Naive thymus-derived CD4-positive, alpha-beta T cell (primary cell): ENCODE measurements around the gene SORCS1. TPM values are rescaled to one million over a fixed set of nuclear protein-coding genes. Genes with fewer than 3 reads are reported as not detected.

Experiments used
- ATAC-seq: fragments of 150-1000 bp; cut with Tn5 transposase; 2 replicates; pipeline ENCODE4 v1.10.0; 2021; ENCODE audit warnings: mild to moderate bottlenecking, moderate library complexity
- CTCF ChIA-PET: fragments of 350-600 bp; sonication (Branson Sonifier 250); formaldehyde crosslinking; loops from one replicate; lab custom pipeline; 2021; ENCODE audit warnings: antibody characterized with exemption; lab: Charles Lee
- POLR2A ChIA-PET: fragments of 350-600 bp; sonication (Branson Sonifier 250); formaldehyde crosslinking; loops from one replicate; lab custom pipeline; 2021; ENCODE audit warnings: antibody characterized with exemption, inconsistent platforms; lab: Charles Lee
- DNase-seq, 9 donors: peaks; one replicate each; pipeline versions ENCODE4 v3.0.0 to v3.0.0-alpha.2; 2020 to 2022; ENCODE audit warnings: mixed read lengths in 1 of 9
- H3K27ac ChIP-seq: one replicate; pipeline ENCODE4 v1.7.0; 2013; ENCODE audit warnings: mild to moderate bottlenecking, low read depth, low read length, moderate library complexity
- H3K27me3 ChIP-seq, 2 donors: one replicate each; pipeline ENCODE4 v1.7.0; 2013; ENCODE audit warnings: low read length in 2 of 2, mild to moderate bottlenecking in 2 of 2, moderate library complexity in 2 of 2; ENCODE audit not compliant: control insufficient read depth in 2 of 2, insufficient read depth in 2 of 2
- H3K36me3 ChIP-seq, 3 experiments: 1 replicate in 2 of 3; 2 replicates in 1 of 3; pipeline ENCODE4 v1.7.0; 2013; ENCODE audit warnings: low read length in 3 of 3, mild to moderate bottlenecking in 3 of 3, moderate library complexity in 1 of 3; ENCODE audit not compliant: insufficient read depth in 3 of 3, control insufficient read depth in 2 of 3
- H3K4me1 ChIP-seq, 2 donors: one replicate each; pipeline ENCODE4 v1.7.0; 2013; ENCODE audit warnings: low read length in 2 of 2, mild to moderate bottlenecking in 2 of 2, moderate library complexity in 1 of 2; ENCODE audit not compliant: control insufficient read depth in 2 of 2, insufficient read depth in 2 of 2
- H3K4me3 ChIP-seq: 2 replicates; pipeline ENCODE4 v1.7.0; 2013; ENCODE audit warnings: mild to moderate bottlenecking, low read length
- H3K9me3 ChIP-seq, 3 experiments: 1 replicate in 2 of 3; 2 replicates in 1 of 3; pipeline ENCODE4 v1.7.0; 2013; ENCODE audit warnings: low read length in 3 of 3; ENCODE audit not compliant: control insufficient read depth in 2 of 3
- H3K27ac Mint-ChIP-seq, 9 donors: one replicate each; pipeline ENCODE4 v1.8.0; 2020 to 2022; ENCODE audit warnings: mixed read lengths in 9 of 9, mild to moderate bottlenecking in 8 of 9, moderate library complexity in 5 of 9, inconsistent platforms in 2 of 9
- H3K27me3 Mint-ChIP-seq, 5 donors: one replicate each; pipeline ENCODE4 v1.8.0; 2021 to 2022; ENCODE audit warnings: mixed read lengths in 5 of 5, mild to moderate bottlenecking in 1 of 5
- H3K36me3 Mint-ChIP-seq, 5 donors: one replicate each; pipeline ENCODE4 v1.8.0; 2020 to 2022; ENCODE audit warnings: mixed read lengths in 5 of 5, mild to moderate bottlenecking in 3 of 5, inconsistent platforms in 1 of 5
- H3K4me1 Mint-ChIP-seq, 7 donors: one replicate each; pipeline ENCODE4 v1.8.0; 2020 to 2022; ENCODE audit warnings: mixed read lengths in 7 of 7, mild to moderate bottlenecking in 3 of 7, inconsistent platforms in 1 of 7
- H3K4me3 Mint-ChIP-seq, 10 donors: one replicate each; pipeline ENCODE4 v1.8.0; 2020 to 2022; ENCODE audit warnings: mild to moderate bottlenecking in 10 of 10, mixed read lengths in 10 of 10, moderate library complexity in 6 of 10, inconsistent platforms in 2 of 10
- H3K9me3 Mint-ChIP-seq, 11 donors: one replicate each; pipeline ENCODE4 v1.8.0; 2020 to 2022; ENCODE audit warnings: mixed read lengths in 11 of 11, mild to moderate bottlenecking in 4 of 11, inconsistent platforms in 1 of 11, moderate library complexity in 1 of 11
- intact Hi-C, 2 donors: fragments of 100-400 bp; cut with micrococcal nuclease; formaldehyde crosslinking; loops; one replicate each; pipeline ENCODE4 v1.15.1; 2023
- polyA plus RNA-seq, 2 donors: library from polyadenylated mRNA; unstranded; fragments of 300-500 nt; fragmentation: Illumina TruSeq; gene quantifications; one replicate each; pipeline ENCODE4 v1.2.3, GENCODE V29; 2021
- total RNA-seq, 6 experiments: library from RNA in 5 of 6; stranded (reverse) in 5 of 6; gene quantifications; 1 replicate in 5 of 6; 2 replicates in 1 of 6; pipeline ENCODE4 v1.2.3 and lab custom pipeline; 2021 to 2026

The SORCS1 gene
- total and polyA plus RNA-seq, 7 experiments from 2014 or later: not detected

DNA sequence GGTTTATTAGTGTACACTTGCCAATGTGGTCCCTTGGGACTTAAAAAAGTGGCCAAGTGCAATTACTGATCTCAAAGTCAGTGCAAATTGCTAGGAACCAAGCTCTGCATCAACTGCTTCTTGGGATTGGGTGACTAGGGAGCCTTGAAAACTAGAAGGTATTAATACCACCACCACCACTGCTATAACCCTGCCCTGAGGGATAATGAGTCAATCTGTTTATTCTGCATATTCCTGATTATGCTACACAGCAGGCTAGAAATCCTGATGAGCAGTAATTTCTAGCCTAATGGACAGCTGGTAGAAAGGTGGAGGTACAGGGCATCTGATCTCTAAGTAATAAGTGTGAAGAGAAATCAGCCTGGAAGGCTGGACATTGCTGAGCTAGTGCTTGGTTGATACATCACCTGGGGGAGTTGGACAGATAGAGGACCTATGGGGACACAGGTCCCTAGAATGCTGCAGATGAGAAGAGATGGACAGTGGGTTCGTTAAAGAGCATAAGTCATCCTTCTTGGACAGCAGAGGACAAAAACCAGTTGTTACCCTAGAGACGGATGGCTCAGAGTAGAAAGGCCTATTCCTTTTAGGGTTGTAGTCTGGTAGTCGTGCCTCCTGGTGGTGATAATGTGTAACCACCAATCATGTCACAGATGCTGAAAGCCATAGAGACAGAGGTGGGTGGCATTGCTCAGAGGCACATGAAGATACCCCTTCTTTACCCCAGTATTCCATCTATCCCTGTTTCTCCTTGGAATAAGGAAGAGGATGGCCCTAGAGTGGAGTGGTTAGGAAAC lies 554.8 kb downstream of the SORCS1 start:
- no peaks in the 10 kb centered on the region for H3K9me3 ChIP-seq
- DNase-seq: no peak
- ChIA-PET POLR2A (no interaction called here), CTCF (no interaction called here)
- no peak for ATAC-seq
- no peaks in the 10 kb centered on the region for H3K27me3 Mint-ChIP-seq
- no peaks in the 10 kb centered on the region for H3K4me1 ChIP-seq
- H3K27me3 ChIP-seq: no peaks in the 10 kb centered on the region
- H3K4me3 Mint-ChIP-seq: no peak overlapping the region
- no peaks in the 10 kb centered on the region for H3K36me3 ChIP-seq
- H3K4me3 ChIP-seq: no peak overlapping the region
- H3K27ac Mint-ChIP-seq: no peak overlapping the region
- no peaks in the 10 kb centered on the region for H3K36me3 Mint-ChIP-seq
- no peaks in the 10 kb centered on the region for H3K4me1 Mint-ChIP-seq
- intact Hi-C loops: no loop called here
- peaks cover 0 to 4% (median 0%) of the 10 kb centered on the region in 11 donors for H3K9me3 Mint-ChIP-seq
- H3K27ac ChIP-seq: no peak overlapping the region

DNA sequence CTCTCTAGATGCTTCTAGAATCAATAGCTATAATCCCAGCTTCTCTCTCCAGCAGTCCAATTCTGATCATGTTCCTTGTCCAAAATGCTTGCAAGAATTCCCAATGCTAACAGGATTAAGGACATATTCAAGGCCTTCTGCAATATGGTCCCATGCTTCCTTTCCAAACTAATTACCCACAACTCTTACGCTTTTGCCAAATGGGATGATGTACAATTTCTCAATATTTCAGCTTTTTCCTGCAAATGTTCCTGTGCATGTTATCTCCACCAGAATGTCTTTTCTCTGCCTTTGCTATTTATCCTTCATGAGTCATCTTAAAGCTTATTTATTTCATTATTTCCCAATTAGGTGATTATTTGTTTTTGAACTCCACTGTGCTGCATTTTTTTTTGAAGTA lies 556.4 kb downstream of the SORCS1 start:
- H3K36me3 Mint-ChIP-seq: no peaks in the 10 kb centered on the region
- ATAC-seq: no peak
- Histone ChIP-seq H3K4me1 (no peaks in the 10 kb centered on the region), H3K27ac (no peak overlapping the region), H3K9me3 (no peaks in the 10 kb centered on the region), H3K27me3 (no peaks in the 10 kb centered on the region), H3K36me3 (no peaks in the 10 kb centered on the region), H3K4me3 (no peak overlapping the region)
- intact Hi-C loops: no loop called here
- no peak for DNase-seq
- no peak overlapping the region for H3K27ac Mint-ChIP-seq
- H3K9me3 Mint-ChIP-seq: peaks cover 0 to 6% (median 0%) of the 10 kb centered on the region in 11 donors
- ChIA-PET POLR2A (no interaction called here), CTCF (no interaction called here)
- H3K4me3 Mint-ChIP-seq: no peak overlapping the region
- no peaks in the 10 kb centered on the region for H3K4me1 Mint-ChIP-seq
- H3K27me3 Mint-ChIP-seq: peaks cover 0 to 3% (median 0%) of the 10 kb centered on the region in 5 donors

DNA sequence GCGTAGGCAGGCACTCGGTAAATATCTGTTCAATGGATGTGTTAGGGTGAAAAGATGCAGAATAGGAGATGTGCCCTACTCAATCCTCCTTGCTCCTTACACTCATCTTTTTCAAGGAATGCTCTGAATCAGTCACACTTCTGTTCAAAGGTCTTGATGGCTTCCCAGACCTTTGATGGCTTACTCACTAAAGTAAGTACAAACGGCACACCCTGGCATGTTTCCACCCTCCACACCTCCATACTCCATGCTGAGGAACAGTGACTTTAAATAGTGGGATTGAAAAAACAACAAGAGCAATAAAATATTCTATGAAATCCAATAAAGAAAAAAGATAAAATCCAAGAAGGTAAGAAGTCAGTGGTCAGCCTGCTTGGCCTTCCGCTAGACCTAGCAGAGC lies 569.2 kb downstream of the SORCS1 start:
- no peaks in the 10 kb centered on the region for H3K36me3 ChIP-seq
- intact Hi-C loops: no loop called here
- no peaks in the 10 kb centered on the region for H3K4me1 ChIP-seq
- Mint-ChIP-seq H3K36me3 (no peaks in the 10 kb centered on the region), H3K27me3 (no peaks in the 10 kb centered on the region), H3K9me3 (peaks cover 0 to 5% (median 2%) of the 10 kb centered on the region in 11 donors), H3K27ac (no peak overlapping the region), H3K4me3 (no peak overlapping the region), H3K4me1 (no peaks in the 10 kb centered on the region)
- no peaks in the 10 kb centered on the region for H3K9me3 ChIP-seq
- no peaks in the 10 kb centered on the region for H3K27me3 ChIP-seq
- POLR2A ChIA-PET: no interaction called here
- no peak overlapping the region for H3K27ac ChIP-seq
- no peak for DNase-seq
- H3K4me3 ChIP-seq: no peak overlapping the region
- no peak for ATAC-seq
- CTCF ChIA-PET: no interaction called here

DNA sequence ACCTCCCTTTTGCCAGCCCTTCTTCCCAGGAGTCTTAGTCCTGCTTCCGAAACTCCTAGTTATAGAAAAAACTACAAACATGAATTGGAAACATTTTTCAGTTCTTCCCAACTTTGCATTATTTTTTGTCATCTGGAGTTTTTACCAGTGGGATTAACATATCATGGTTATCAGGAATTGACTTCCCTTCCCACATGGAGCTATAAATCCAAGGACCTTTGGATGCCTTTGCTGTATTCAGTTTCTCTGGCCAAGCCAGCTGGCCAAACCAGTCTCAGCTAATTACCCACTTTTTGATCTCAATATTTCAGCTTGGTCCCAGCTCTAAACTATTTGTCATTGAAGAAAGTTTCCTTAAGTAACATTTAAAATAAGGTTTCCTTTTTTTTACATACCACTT lies 570.6 kb downstream of the SORCS1 start:
- no peak overlapping the region for H3K4me3 ChIP-seq
- Mint-ChIP-seq H3K4me3 (no peak overlapping the region), H3K27ac (no peak overlapping the region), H3K36me3 (no peaks in the 10 kb centered on the region), H3K27me3 (no peaks in the 10 kb centered on the region), H3K4me1 (no peaks in the 10 kb centered on the region), H3K9me3 (peaks cover 0 to 5% (median 2%) of the 10 kb centered on the region in 11 donors)
- H3K27ac ChIP-seq: no peak overlapping the region
- no peaks in the 10 kb centered on the region for H3K4me1 ChIP-seq
- CTCF ChIA-PET: no interaction called here
- POLR2A ChIA-PET: no interaction called here
- no peaks in the 10 kb centered on the region for H3K27me3 ChIP-seq
- H3K9me3 ChIP-seq: no peaks in the 10 kb centered on the region
- no peaks in the 10 kb centered on the region for H3K36me3 ChIP-seq
- ATAC-seq: no peak
- intact Hi-C loops: no loop called here
- no peak for DNase-seq

DNA sequence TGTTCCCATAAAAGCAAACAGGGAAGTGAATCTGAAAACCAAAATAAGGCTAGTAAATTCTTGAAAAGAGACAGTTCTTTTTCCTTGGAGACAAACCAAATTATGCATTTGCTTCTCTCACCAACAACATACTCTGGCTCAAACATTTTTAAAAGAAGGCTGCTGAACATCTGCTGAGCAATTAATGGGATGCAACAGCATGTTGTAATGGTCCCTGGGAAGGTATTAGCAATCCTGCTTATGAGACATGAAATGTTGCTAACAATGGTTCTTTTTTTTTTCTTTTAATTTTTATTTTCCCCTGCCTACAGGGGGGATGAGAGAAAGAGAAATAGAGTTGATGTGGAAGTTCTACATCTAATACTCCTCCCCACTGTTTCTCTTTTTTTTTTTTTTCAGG lies 572.1 kb downstream of the SORCS1 start:
- no peak overlapping the region for H3K27ac Mint-ChIP-seq
- Histone ChIP-seq H3K9me3 (no peaks in the 10 kb centered on the region), H3K36me3 (no peaks in the 10 kb centered on the region), H3K27ac (no peak overlapping the region), H3K4me3 (no peak overlapping the region), H3K27me3 (no peaks in the 10 kb centered on the region), H3K4me1 (no peaks in the 10 kb centered on the region)
- ChIA-PET CTCF (no interaction called here), POLR2A (no interaction called here)
- H3K4me3 Mint-ChIP-seq: no peak overlapping the region
- H3K36me3 Mint-ChIP-seq: no peaks in the 10 kb centered on the region
- H3K4me1 Mint-ChIP-seq: no peaks in the 10 kb centered on the region
- DNase-seq (no peak), ATAC-seq (no peak)
- no peaks in the 10 kb centered on the region for H3K27me3 Mint-ChIP-seq
- peaks cover 0 to 7% (median 2%) of the 10 kb centered on the region in 11 donors for H3K9me3 Mint-ChIP-seq
- intact Hi-C loops: no loop called here

DNA sequence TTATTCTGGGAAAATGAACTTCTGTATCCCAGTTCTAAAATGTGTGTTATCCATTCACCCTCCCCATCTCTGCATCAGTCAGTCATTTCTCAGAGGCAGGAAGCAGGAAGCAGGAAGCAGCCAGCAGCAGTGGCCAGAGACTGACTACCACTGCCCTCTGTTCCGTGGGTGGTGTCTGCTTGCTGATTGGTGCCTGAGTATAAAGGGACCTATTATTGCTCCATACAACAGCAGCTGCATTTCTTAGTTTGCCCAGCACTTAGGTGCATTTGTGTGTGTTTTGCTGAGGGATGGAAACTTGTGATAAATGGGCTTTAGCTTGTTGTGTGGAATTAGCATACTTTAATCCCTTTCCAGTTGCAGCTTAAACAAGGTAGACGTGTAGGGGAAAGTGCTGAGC lies 582.2 kb downstream of the SORCS1 start:
- ATAC-seq (no peak), DNase-seq (no peak)
- Mint-ChIP-seq H3K27ac (no peak overlapping the region), H3K9me3 (peaks cover 0 to 11% (median 0%) of the 10 kb centered on the region in 11 donors), H3K4me1 (no peaks in the 10 kb centered on the region), H3K36me3 (no peaks in the 10 kb centered on the region), H3K27me3 (peaks cover 0 to 8% (median 0%) of the 10 kb centered on the region in 5 donors), H3K4me3 (no peak overlapping the region)
- ChIA-PET POLR2A (no interaction called here), CTCF (no interaction called here)
- no peak overlapping the region for H3K27ac ChIP-seq
- no peaks in the 10 kb centered on the region for H3K4me1 ChIP-seq
- H3K36me3 ChIP-seq: no peaks in the 10 kb centered on the region
- intact Hi-C loops: no loop called here
- no peaks in the 10 kb centered on the region for H3K27me3 ChIP-seq
- no peak overlapping the region for H3K4me3 ChIP-seq
- no peaks in the 10 kb centered on the region for H3K9me3 ChIP-seq

DNA sequence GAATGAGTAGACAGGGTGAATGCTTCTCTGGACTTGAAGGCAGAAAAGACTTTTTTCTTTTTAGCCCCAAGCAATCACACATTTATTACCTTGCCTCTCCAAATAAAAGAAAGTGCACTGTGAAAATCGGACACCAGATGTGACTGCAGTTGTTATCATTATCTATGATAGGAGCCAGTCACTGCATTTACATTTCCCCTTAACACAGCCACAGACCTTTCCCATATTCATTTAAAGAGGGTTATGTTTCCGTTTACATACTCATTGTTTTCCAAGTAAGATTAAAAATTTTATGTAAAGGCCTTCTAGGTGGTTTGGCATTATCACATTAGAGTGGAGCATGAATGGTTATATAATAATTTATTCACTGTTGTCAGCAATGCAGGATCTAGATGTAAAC lies 586.8 kb downstream of the SORCS1 start:
- Histone ChIP-seq H3K4me3 (no peak overlapping the region), H3K36me3 (no peaks in the 10 kb centered on the region), H3K9me3 (no peaks in the 10 kb centered on the region), H3K27ac (no peak overlapping the region), H3K4me1 (no peaks in the 10 kb centered on the region), H3K27me3 (no peaks in the 10 kb centered on the region)
- ChIA-PET CTCF (no interaction called here), POLR2A (no interaction called here)
- peaks cover 0 to 6% (median 0%) of the 10 kb centered on the region in 11 donors for H3K9me3 Mint-ChIP-seq
- peaks cover 0 to 20% (median 10%) of the 10 kb centered on the region in 5 donors for H3K27me3 Mint-ChIP-seq
- H3K27ac Mint-ChIP-seq: no peak overlapping the region
- ATAC-seq (no peak), DNase-seq (no peak)
- H3K4me1 Mint-ChIP-seq: no peaks in the 10 kb centered on the region
- intact Hi-C loops: no loop called here
- no peak overlapping the region for H3K4me3 Mint-ChIP-seq
- no peaks in the 10 kb centered on the region for H3K36me3 Mint-ChIP-seq
